ENCODE results near the gene VPS13C.

The VPS13C gene

DNA sequence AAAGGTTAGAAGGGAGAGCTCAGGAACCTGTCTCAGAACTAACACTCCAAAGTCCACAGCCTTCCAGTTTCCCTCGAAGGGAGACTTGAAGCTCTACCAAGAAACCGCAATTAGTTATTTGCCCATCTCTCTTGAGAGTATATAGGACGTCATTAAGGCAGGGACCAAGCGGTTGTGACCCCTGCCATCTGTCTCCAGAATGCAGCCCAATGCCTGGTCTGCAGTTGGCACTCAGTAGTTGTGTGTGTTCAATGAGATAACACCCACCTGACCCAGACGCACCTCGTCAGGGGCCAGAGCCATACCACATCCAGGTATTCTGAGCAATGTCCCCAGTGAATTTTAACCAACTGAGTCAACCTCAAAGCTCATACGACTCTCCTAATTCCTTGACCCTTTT lies 251.0 kb downstream of the VPS13C start:
- no peak for DNase-seq

- DNase-seq: no peak
Observed at GRCh38 chr15:61807281-61807929, 252.8 kb downstream of the VPS13C start.
